Liver (tissue), 9 donors: ENCODE measurements around the gene ELP4. TPM values are rescaled to one million over a fixed set of nuclear protein-coding genes. Genes with fewer than 3 reads are reported as not detected.

Experiments
- DNase-seq: peaks from one replicate; pipeline ENCODE4 v3.0.0-alpha.2; 2017; ENCODE audit warnings: low spot score
- H3K27ac ChIP-seq, 2 donors: one replicate each; pipeline ENCODE4 v1.7.0; 2013; ENCODE audit warnings: inconsistent platforms in 2 of 2, low read length in 2 of 2, control low read depth in 1 of 2, low read depth in 1 of 2, mild to moderate bottlenecking in 1 of 2
- H3K27me3 ChIP-seq, 4 donors: one replicate each; pipeline versions ENCODE4 v1.6.1 to v1.7.0; 2013; ENCODE audit warnings: low read length in 3 of 4, inconsistent platforms in 1 of 4, mild to moderate bottlenecking in 1 of 4, moderate library complexity in 1 of 4; ENCODE audit not compliant: control insufficient read depth in 4 of 4, insufficient read depth in 4 of 4
- H3K36me3 ChIP-seq, 4 donors: one replicate each; pipeline versions ENCODE4 v1.6.1 to v1.7.0; 2013; ENCODE audit warnings: low read length in 3 of 4, mild to moderate bottlenecking in 3 of 4, low read depth in 1 of 4, moderate library complexity in 1 of 4; ENCODE audit not compliant: control insufficient read depth in 4 of 4, insufficient read depth in 3 of 4
- H3K4me1 ChIP-seq, 4 donors: one replicate each; pipeline versions ENCODE4 v1.6.1 to v1.7.0; 2013; ENCODE audit warnings: low read length in 3 of 4, mild to moderate bottlenecking in 3 of 4, moderate library complexity in 1 of 4; ENCODE audit not compliant: control insufficient read depth in 4 of 4, insufficient read depth in 4 of 4
- H3K4me3 ChIP-seq, 3 donors: one replicate each; pipeline versions ENCODE4 v1.6.1 to v1.7.0; 2013; ENCODE audit warnings: low read length in 3 of 3, control low read depth in 1 of 3, low read depth in 1 of 3, mild to moderate bottlenecking in 1 of 3
- H3K9ac ChIP-seq, 2 donors: one replicate each; pipeline ENCODE4 v1.7.0; 2013; ENCODE audit warnings: low read length in 2 of 2, mild to moderate bottlenecking in 2 of 2, moderate library complexity in 2 of 2, control low read depth in 1 of 2, low read depth in 1 of 2
- H3K9me3 ChIP-seq, 4 donors: one replicate each; pipeline versions ENCODE4 v1.6.1 to v1.7.0; 2013; ENCODE audit warnings: low read length in 3 of 4; ENCODE audit not compliant: control insufficient read depth in 4 of 4
- CTCF ChIP-seq: fragments of 150-350 bp; IDR thresholded peaks from 2 replicates; pipeline ENCODE4 v1.5.1; 2017; ENCODE audit warnings: improper control_type of control experiment, low read depth, low read length; ENCODE audit not compliant: missing input control
- EGR1 ChIP-seq, 2 donors: IDR thresholded peaks; 2 replicates each; pipeline ENCODE4 v1.6.1; 2016 to 2018; ENCODE audit warnings: antibody characterized with exemption in 2 of 2, low read depth in 2 of 2
- FOXA1 ChIP-seq: IDR thresholded peaks from 2 replicates; pipeline ENCODE4 v1.6.1; 2016; ENCODE audit warnings: antibody characterized with exemption
- FOXA2 ChIP-seq: IDR thresholded peaks from 2 replicates; pipeline ENCODE4 v1.6.1; 2016; ENCODE audit warnings: antibody characterized with exemption
- GABPA ChIP-seq, 2 donors: IDR thresholded peaks in 1 of 2; conservative IDR thresholded peaks in 1 of 2; 2 replicates each; pipeline ENCODE4 v1.6.1; 2016; ENCODE audit warnings: antibody characterized with exemption in 2 of 2, mild to moderate bottlenecking in 1 of 2, moderate library complexity in 1 of 2
- HNF4A ChIP-seq, 2 donors: conservative IDR thresholded peaks; 2 replicates each; pipeline ENCODE4 v1.6.1; 2016; ENCODE audit warnings: antibody characterized with exemption in 2 of 2, mild to moderate bottlenecking in 2 of 2
- HNF4G ChIP-seq: IDR thresholded peaks from 2 replicates; pipeline ENCODE4 v1.6.1; 2016; ENCODE audit warnings: antibody characterized with exemption
- JUND ChIP-seq, 2 donors: IDR thresholded peaks; 2 replicates each; pipeline ENCODE4 v1.6.1; 2016; ENCODE audit warnings: antibody characterized with exemption in 2 of 2
- MAX ChIP-seq: IDR thresholded peaks from 2 replicates; pipeline ENCODE4 v1.6.1; 2016; ENCODE audit warnings: antibody characterized with exemption
- NR2F2 ChIP-seq: IDR thresholded peaks from 2 replicates; pipeline ENCODE4 v1.6.1; 2016; ENCODE audit warnings: antibody characterized with exemption
- RAD21 ChIP-seq, 2 donors: IDR thresholded peaks; 2 replicates each; pipeline ENCODE4 v1.6.1; 2016; ENCODE audit warnings: antibody characterized with exemption in 2 of 2, mild to moderate bottlenecking in 2 of 2
- RXRA ChIP-seq, 2 donors: IDR thresholded peaks; 2 replicates each; pipeline ENCODE4 v1.6.1; 2017 to 2018; ENCODE audit warnings: antibody characterized with exemption in 2 of 2, mild to moderate bottlenecking in 1 of 2
- SP1 ChIP-seq: IDR thresholded peaks from 2 replicates; pipeline ENCODE4 v1.6.1; 2018; ENCODE audit warnings: antibody characterized with exemption, mild to moderate bottlenecking
- TAF1 ChIP-seq: conservative IDR thresholded peaks from 2 replicates; pipeline ENCODE4 v1.6.1; 2016; ENCODE audit warnings: antibody characterized with exemption, mild to moderate bottlenecking
- YY1 ChIP-seq: IDR thresholded peaks from 2 replicates; pipeline ENCODE4 v1.6.1; 2016; ENCODE audit warnings: antibody characterized with exemption, mild to moderate bottlenecking
- ZBTB33 ChIP-seq: IDR thresholded peaks from 2 replicates; pipeline ENCODE4 v1.6.1; 2016; ENCODE audit warnings: antibody characterized with exemption
- WGBS: extraction: QIAGEN DNeasy Blood & Tissue Kit; methylation state at CpG from one replicate; pipeline ENCODE4 v1.1.7; 2013; 5-methylcytosine and 5-hydroxymethylcytosine counted together
- polyA plus RNA-seq, 2 donors: library from polyadenylated mRNA; stranded (reverse) in 1 of 2; unstranded in 1 of 2; fragments of 200-250 nt in 1 of 2; fragments of >200 nt in 1 of 2; fragmentation: Nextera tagmentation in 1 of 2; extraction: Ambion mirVana in 1 of 2; gene quantifications; one replicate each; pipeline versions ENCODE4 v1.2.1 to v1.2.3, GENCODE V29; 2013 to 2015
- total RNA-seq, 2 donors: library from RNA; depleted of rRNA; stranded (reverse); fragments of >200 nt; gene quantifications; one replicate each; pipeline ENCODE4 v1.2.3, GENCODE V29; 2014
- TF ChIP-seq, protein P1 (sequence below): IDR thresholded peaks from 2 replicates; pipeline ENCODE4 v1.6.1; 2016; ENCODE audit warnings: antibody characterized with exemption, mild to moderate bottlenecking
- TF ChIP-seq, protein P2 (sequence below): IDR thresholded peaks from 2 replicates; pipeline ENCODE4 v1.6.1; 2016; ENCODE audit warnings: antibody characterized with exemption
- donor health status: healthy.
- donor health status: healthy.
- donor health status: healthy.
- donor health status: healthy.
- donor health status: healthy.

The ELP4 gene
- total and polyA plus RNA-seq, 4 donors = 6.0 to 18.8 (median 12.5) TPM

DNA sequence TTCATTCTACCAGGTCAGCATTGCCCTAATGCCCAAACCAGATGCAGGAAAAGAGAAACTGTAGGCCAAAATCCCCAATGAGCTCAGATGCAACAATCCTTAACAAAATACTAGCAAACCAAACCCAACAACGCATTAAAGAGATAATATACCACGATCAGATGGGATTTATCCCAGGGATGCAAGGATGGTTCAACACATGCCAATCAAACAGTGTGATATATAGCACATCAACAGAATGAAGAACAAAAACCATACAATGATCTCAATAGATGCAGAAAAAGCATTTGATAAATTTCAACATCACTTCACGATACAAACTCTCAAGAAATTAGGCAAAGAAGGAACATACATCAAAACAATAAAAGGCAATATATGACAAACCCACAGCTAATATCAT is 45.1 kb upstream of the ELP4 start:
- no peak overlapping the region for H3K27ac ChIP-seq
- peaks cover 0 to 7% (median 1%) of the 10 kb centered on the region in 4 donors for H3K9me3 ChIP-seq
- no peaks in the 10 kb centered on the region for H3K4me1 ChIP-seq
- TF ChIP-seq FOXA2 (no peak), HNF4A (conservative IDR thresholded peaks at IDR 0.05) (no peak), JUND (IDR thresholded peaks at IDR 0.05) (no peak), NR2F2 (no peak), GABPA (IDR thresholded peaks at IDR 0.05 in 1 of 2, conservative IDR thresholded peaks at IDR 0.05 in 1 of 2) (no peak), YY1 (no peak), RAD21 (IDR thresholded peaks at IDR 0.05) (no peak), EGR1 (IDR thresholded peaks at IDR 0.05; ENCODE audit: low read depth in 2 of 2) (no peak), RXRA (IDR thresholded peaks at IDR 0.05) (no peak), SP1 (no peak), FOXA1 (no peak), CTCF (no peak), HNF4G (no peak), MAX (no peak), ZBTB33 (no peak)
- TF ChIP-seq, protein P1, sequence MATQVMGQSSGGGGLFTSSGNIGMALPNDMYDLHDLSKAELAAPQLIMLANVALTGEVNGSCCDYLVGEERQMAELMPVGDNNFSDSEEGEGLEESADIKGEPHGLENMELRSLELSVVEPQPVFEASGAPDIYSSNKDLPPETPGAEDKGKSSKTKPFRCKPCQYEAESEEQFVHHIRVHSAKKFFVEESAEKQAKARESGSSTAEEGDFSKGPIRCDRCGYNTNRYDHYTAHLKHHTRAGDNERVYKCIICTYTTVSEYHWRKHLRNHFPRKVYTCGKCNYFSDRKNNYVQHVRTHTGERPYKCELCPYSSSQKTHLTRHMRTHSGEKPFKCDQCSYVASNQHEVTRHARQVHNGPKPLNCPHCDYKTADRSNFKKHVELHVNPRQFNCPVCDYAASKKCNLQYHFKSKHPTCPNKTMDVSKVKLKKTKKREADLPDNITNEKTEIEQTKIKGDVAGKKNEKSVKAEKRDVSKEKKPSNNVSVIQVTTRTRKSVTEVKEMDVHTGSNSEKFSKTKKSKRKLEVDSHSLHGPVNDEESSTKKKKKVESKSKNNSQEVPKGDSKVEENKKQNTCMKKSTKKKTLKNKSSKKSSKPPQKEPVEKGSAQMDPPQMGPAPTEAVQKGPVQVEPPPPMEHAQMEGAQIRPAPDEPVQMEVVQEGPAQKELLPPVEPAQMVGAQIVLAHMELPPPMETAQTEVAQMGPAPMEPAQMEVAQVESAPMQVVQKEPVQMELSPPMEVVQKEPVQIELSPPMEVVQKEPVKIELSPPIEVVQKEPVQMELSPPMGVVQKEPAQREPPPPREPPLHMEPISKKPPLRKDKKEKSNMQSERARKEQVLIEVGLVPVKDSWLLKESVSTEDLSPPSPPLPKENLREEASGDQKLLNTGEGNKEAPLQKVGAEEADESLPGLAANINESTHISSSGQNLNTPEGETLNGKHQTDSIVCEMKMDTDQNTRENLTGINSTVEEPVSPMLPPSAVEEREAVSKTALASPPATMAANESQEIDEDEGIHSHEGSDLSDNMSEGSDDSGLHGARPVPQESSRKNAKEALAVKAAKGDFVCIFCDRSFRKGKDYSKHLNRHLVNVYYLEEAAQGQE = no peak
- TF ChIP-seq, protein P2, sequence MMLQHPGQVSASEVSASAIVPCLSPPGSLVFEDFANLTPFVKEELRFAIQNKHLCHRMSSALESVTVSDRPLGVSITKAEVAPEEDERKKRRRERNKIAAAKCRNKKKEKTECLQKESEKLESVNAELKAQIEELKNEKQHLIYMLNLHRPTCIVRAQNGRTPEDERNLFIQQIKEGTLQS = no peak
- no peak overlapping the region for H3K4me3 ChIP-seq
- H3K9ac ChIP-seq = no peak overlapping the region
- no peaks in the 10 kb centered on the region for H3K36me3 ChIP-seq
- WGBS = 98% methylated on average over 3 of the region's 3 CpGs
- no peak for DNase-seq
- H3K27me3 ChIP-seq = no peaks in the 10 kb centered on the region

- Histone ChIP-seq H3K27me3 (no peaks in the 10 kb centered on the region), H3K4me1 (no peaks in the 10 kb centered on the region), H3K36me3 (no peaks in the 10 kb centered on the region), H3K27ac (no peak overlapping the region), H3K4me3 (no peak overlapping the region), H3K9ac (no peak overlapping the region), H3K9me3 (no peaks in the 10 kb centered on the region)
- TF ChIP-seq HNF4G (no peak), FOXA2 (no peak), MAX (no peak), SP1 (no peak), YY1 (no peak), HNF4A (conservative IDR thresholded peaks at IDR 0.05) (no peak), RAD21 (IDR thresholded peaks at IDR 0.05) (no peak), RXRA (IDR thresholded peaks at IDR 0.05) (no peak), EGR1 (IDR thresholded peaks at IDR 0.05; ENCODE audit: low read depth in 2 of 2) (no peak), JUND (IDR thresholded peaks at IDR 0.05) (no peak), NR2F2 (no peak), TAF1 (no peak)
- TF ChIP-seq, protein P1 = no peak
- TF ChIP-seq, protein P2 = no peak
- DNase-seq = no peak
Measured at GRCh38 chr11:31474083-31474482, 35.5 kb upstream of the ELP4 start.
